ENCODE data around the gene LRRC3.

The LRRC3 gene

GRCh38 chr21:44450402-44450801, 4.9 kb upstream of the LRRC3 start:
- TF ChIP-seq ZNF70 (CRISPR knock-in tag; IDR thresholded peaks at IDR 0.05) (no peak), GLIS3 (CRISPR knock-in tag; IDR thresholded peaks at IDR 0.05) (no peak), BACH2 (CRISPR knock-in tag; IDR thresholded peaks at IDR 0.05; ENCODE audit: borderline replicate concordance) (no peak), SNAI2 (CRISPR knock-in tag; IDR thresholded peaks at IDR 0.05) (no peak), ISL1 (CRISPR knock-in tag; IDR thresholded peaks at IDR 0.05) (no peak), ARNTL (CRISPR knock-in tag; IDR thresholded peaks at IDR 0.05; ENCODE audit: borderline replicate concordance, low read depth) (no peak), ZFP30 (CRISPR knock-in tag; IDR thresholded peaks at IDR 0.05) (no peak), CREB5 (CRISPR knock-in tag; IDR thresholded peaks at IDR 0.05; ENCODE audit: low read depth) (no peak), ESRRG (CRISPR knock-in tag; IDR thresholded peaks at IDR 0.05) (no peak)
- no peak for ATAC-seq

GRCh38 chr21:44450999-44451398, 4.3 kb upstream of the LRRC3 start:
- no peak for ATAC-seq
- TF ChIP-seq ISL1 (CRISPR knock-in tag; IDR thresholded peaks at IDR 0.05): no peak
- TF ChIP-seq PATZ1 (CRISPR knock-in tag; IDR thresholded peaks at IDR 0.05; ENCODE audit: borderline replicate concordance): no peak
- no peak for TF ChIP-seq ZFP3 (CRISPR knock-in tag; IDR thresholded peaks at IDR 0.05)
- TF ChIP-seq CSRNP3 (CRISPR knock-in tag; IDR thresholded peaks at IDR 0.05): no peak
- TF ChIP-seq PPARA (CRISPR knock-in tag; IDR thresholded peaks at IDR 0.05; ENCODE audit: borderline replicate concordance): no peak
- no peak for TF ChIP-seq POU6F1 (CRISPR knock-in tag; IDR thresholded peaks at IDR 0.05; ENCODE audit: borderline replicate concordance, low read depth)
- TF ChIP-seq ESRRG (CRISPR knock-in tag; IDR thresholded peaks at IDR 0.05): no peak
- TF ChIP-seq ZNF70 (CRISPR knock-in tag; IDR thresholded peaks at IDR 0.05): no peak
- no peak for TF ChIP-seq ZNF565 (CRISPR knock-in tag; conservative IDR thresholded peaks at IDR 0.05; ENCODE audit: low read depth)
- no peak for TF ChIP-seq TCF4 (CRISPR knock-in tag; IDR thresholded peaks at IDR 0.05; ENCODE audit: borderline replicate concordance)
- no peak for TF ChIP-seq ZFP30 (CRISPR knock-in tag; IDR thresholded peaks at IDR 0.05)

GRCh38 chr21:44453120-44453519, 2.2 kb upstream of the LRRC3 start:
- no peak for ATAC-seq
- TF ChIP-seq TOX (CRISPR knock-in tag; IDR thresholded peaks at IDR 0.05; ENCODE audit: borderline replicate concordance) (no peak), TCF4 (CRISPR knock-in tag; IDR thresholded peaks at IDR 0.05; ENCODE audit: borderline replicate concordance) (no peak), ZNF70 (CRISPR knock-in tag; IDR thresholded peaks at IDR 0.05) (no peak), ZFP3 (CRISPR knock-in tag; IDR thresholded peaks at IDR 0.05) (no peak)

GRCh38 chr21:44454058-44454457, 1.3 kb upstream of the LRRC3 start:
- ATAC-seq: no peak
- TF ChIP-seq ZFP30 (CRISPR knock-in tag; IDR thresholded peaks at IDR 0.05): no peak
- TF ChIP-seq ZNF8 (CRISPR knock-in tag; IDR thresholded peaks at IDR 0.05): no peak
- no peak for TF ChIP-seq OSR1 (CRISPR knock-in tag; IDR thresholded peaks at IDR 0.05)
- no peak for TF ChIP-seq ISL1 (CRISPR knock-in tag; IDR thresholded peaks at IDR 0.05)
- no peak for TF ChIP-seq POU6F1 (CRISPR knock-in tag; IDR thresholded peaks at IDR 0.05; ENCODE audit: borderline replicate concordance, low read depth)
- TF ChIP-seq ZC3H10 (CRISPR knock-in tag; IDR thresholded peaks at IDR 0.05): no peak
- TF ChIP-seq ZNF70 (CRISPR knock-in tag; IDR thresholded peaks at IDR 0.05): no peak
- TF ChIP-seq SNAI2 (CRISPR knock-in tag; IDR thresholded peaks at IDR 0.05): no peak
- no peak for TF ChIP-seq PATZ1 (CRISPR knock-in tag; IDR thresholded peaks at IDR 0.05; ENCODE audit: borderline replicate concordance)
- TF ChIP-seq CSDC2 (CRISPR knock-in tag; IDR thresholded peaks at IDR 0.05): no peak
- no peak for TF ChIP-seq ARNTL (CRISPR knock-in tag; IDR thresholded peaks at IDR 0.05; ENCODE audit: borderline replicate concordance, low read depth)
- no peak for TF ChIP-seq BACH2 (CRISPR knock-in tag; IDR thresholded peaks at IDR 0.05; ENCODE audit: borderline replicate concordance)
- no peak for TF ChIP-seq TCF4 (CRISPR knock-in tag; IDR thresholded peaks at IDR 0.05; ENCODE audit: borderline replicate concordance)
